GM20000 (cell line): ENCODE data around the gene GALK1.
A peak's percentile ranks its signal among the peaks of the same experiment; 100 is the strongest.

ENCODE experiments used
- DNase-seq: peaks from one replicate; pipeline ENCODE4 v3.0.0; 2012; ENCODE audit warnings: low spot score
- CTCF ChIP-seq: IDR thresholded peaks from 2 replicates; pipeline ENCODE4 v1.5.1; 2012; ENCODE audit warnings: mild to moderate bottlenecking, control low read depth; ENCODE audit errors: extremely low read depth, missing control alignments

GALK1 gene

GRCh38 chr17:75809631-75810111 is 44.7 kb upstream of the GALK1 start:
- no peak for DNase-seq

GRCh38 chr17:75808905-75809621 is 44.1 kb upstream of the GALK1 start:
- TF ChIP-seq CTCF, result no peak

More at GRCh38 chr17:75809631-75810111, 44.7 kb upstream of the GALK1 start:
- TF ChIP-seq CTCF, result no peak

GRCh38 chr17:75808549-75808904 is 43.5 kb upstream of the GALK1 start:
- TF ChIP-seq CTCF, result no peak
- DNase-seq, result no peak

More at GRCh38 chr17:75808905-75809621, 44.1 kb upstream of the GALK1 start:
- DNase-seq, result peak; percentile 74

- TF ChIP-seq CTCF, result no peak
Observed at GRCh38 chr17:75807861-75808260, 42.9 kb upstream of the GALK1 start.

GRCh38 chr17:75806822-75807500 is 42.0 kb upstream of the GALK1 start:
- no peak for TF ChIP-seq CTCF
- no peak for DNase-seq

More at GRCh38 chr17:75807861-75808260, 42.9 kb upstream of the GALK1 start:
- no peak for DNase-seq

GRCh38 chr17:75803883-75804282 is 38.9 kb upstream of the GALK1 start:
- TF ChIP-seq CTCF, result no peak
- no peak for DNase-seq

GRCh38 chr17:75799402-75799801 is 34.4 kb upstream of the GALK1 start:
- DNase-seq, result no peak
- TF ChIP-seq CTCF, result no peak
